ENCODE measurements around the gene SLC13A5.
"Not testable (repeated sequence)": the region's sequence is repeated elsewhere in the genome, so short reads cannot be mapped to it uniquely, and the experiment has no call there.

Gene SLC13A5

DNA sequence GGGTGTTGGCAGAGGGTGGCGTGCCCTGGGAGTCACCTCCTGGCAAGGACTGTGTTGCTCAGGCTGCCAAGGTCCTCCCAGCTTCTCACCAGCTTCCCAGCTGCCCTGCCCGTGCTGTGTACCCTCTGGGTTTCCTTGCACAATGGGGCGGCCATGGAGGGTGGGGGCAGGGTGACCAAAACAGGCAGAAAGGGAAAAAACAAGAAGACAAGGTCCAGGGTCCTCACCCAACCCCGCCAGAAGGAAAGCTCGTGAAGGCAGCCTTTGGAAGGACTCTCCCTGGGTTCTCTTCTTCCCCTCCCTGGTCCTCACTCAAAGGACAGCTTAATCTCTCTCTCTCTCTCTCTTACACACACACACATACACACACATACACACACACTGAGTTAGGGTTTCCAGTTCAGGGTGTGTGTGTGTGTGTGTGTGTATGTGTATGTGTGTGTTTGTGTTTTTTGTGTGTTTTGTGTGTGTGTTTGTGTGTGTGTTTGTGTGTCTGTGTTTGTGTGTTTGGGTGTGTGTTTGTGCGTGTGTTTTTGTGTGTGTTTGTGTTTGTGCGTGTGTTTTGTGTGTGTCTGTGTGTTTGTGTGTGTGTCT lies 2.0 kb downstream of the SLC13A5 start:
- DNase-seq (ENCODE audit: low spot score) = no peak

DNA sequence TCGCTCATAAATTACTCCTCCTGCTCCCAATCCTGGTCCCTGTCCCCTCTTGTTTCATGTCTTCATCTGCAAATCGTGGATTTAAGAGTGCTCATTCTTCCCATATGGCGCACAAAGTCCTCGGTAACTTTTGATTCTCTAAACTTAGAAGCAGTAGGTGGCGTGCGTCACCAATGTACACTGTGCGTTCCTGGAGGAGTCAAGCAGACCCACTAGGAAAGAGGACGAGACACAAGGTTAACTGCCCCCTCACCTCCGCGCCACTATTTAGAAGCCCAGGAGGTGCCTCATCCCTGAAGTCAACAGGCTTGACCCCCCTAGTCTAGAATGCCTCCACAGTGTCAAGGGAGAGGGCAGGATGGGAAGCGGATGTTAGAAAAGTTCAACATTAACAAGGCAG lies 2.9 kb downstream of the SLC13A5 start:
- DNase-seq (ENCODE audit: low spot score) = no peak

DNA sequence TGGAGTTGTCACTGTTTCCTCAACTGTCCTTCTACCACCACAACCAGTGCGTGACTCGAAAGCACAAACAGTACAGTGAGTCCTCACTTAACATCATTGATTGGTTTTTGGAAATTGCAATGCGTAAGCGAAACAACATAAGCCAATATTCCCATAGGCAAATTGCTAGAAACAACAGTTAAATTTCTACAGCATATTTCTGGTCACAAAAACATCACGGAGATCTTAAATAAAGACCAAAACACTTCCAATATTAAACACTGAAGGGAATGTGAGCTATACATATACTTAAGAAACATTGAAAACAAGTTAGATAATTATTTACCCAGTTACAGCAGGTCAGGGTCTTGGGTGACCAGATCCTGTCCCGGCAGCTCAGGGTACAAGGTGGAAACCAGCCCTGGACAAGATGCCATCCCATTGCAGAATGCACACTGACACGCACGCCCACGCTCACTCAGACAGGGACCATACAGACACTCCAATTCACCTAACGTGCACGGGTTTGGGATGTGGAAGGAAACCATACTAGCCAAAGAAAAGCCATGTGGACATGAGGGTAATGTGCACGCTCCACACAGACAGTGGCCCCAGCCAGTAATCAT lies 4.7 kb downstream of the SLC13A5 start:
- DNase-seq (ENCODE audit: low spot score) = no peak

DNA sequence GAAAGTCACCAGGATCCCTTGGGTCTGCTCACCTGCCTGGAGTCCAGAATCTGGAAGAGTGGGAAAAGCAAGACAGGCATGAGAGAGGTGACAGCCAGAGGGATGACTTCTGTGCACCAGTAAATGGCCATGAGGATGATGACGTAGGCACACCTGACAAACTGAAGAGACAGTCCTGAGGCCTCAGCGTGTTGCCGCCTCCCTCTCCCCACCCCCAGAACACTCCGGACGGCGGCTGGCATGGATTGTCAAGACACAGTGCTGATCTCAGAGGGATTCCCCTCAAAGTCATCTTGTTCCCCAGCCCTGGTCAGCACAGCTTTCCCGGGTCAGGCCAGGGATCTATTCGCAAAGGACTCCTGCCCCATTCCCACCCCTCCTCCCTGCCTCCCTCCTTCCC lies 6.2 kb downstream of the SLC13A5 start:
- DNase-seq (ENCODE audit: low spot score) = no peak

DNA sequence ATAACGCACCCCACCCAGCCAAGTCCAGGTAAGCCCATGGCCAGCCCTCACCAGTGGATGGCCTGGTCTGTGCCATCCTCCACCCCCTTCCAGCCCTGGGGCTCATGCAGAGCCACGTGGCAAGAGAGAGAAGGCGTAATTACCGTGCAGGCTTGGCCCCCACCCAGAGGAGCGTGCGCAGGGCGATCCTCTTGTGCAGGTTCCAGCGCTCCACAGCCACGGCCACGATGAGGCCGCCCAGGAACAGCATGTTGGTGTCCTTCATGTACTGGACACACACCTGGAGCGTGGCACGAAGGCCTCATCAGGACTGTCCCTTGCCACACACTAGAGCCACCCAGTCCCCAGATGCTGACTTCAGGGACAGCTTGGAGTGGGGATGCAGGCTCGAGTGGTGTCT lies 6.7 kb downstream of the SLC13A5 start:
- DNase-seq (ENCODE audit: low spot score) = no peak

DNA sequence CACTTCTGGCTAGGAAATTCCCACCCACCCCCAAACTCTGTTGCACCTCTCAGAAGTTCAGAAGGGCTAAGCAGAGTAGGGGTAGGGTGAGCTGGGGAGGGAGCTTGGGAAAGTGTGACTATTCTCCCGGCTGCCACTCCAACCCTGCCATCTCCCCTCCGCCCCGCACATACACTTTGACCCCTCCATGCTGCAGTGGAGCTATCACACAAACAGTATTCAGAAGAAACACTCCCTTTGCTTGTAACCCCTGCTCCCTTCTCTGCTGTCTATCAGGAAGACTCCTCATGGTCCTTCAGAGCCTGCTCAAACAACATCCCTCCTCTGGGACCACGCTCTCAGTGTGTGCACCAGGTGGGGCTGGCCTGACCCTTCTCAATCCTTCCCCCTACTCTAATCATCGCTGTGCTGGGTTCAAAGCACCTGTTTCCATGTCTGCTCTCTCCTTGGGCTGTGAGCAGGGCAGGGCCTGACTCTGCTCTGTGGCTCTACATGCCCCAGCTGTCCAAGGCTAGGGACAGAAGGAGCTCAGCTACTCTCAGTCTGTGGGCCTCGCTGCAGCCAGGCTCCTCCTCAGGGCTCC lies 8.6 kb downstream of the SLC13A5 start:
- DNase-seq (ENCODE audit: low spot score) = no peak

DNA sequence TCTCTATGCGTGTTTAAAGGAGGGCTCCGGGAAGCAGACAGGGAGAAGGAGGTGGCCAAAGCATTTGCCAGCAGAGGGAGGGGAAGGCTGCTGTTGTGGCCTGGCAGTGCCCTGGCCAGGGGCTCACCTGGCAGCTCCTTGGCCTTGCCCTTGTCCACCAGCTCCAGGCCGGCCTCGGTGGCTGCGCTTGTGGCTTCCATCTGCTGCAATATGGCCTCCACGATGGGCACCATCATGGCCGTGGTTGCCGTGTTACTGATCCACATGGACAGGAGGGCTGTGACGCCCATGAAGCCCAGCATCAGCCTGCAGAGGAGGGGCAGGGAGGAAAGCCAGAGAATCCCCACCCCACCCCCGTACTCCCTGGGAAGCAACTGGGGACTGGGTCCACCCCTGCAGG lies 9.4 kb downstream of the SLC13A5 start:
- DNase-seq (ENCODE audit: low spot score) = no peak

DNA sequence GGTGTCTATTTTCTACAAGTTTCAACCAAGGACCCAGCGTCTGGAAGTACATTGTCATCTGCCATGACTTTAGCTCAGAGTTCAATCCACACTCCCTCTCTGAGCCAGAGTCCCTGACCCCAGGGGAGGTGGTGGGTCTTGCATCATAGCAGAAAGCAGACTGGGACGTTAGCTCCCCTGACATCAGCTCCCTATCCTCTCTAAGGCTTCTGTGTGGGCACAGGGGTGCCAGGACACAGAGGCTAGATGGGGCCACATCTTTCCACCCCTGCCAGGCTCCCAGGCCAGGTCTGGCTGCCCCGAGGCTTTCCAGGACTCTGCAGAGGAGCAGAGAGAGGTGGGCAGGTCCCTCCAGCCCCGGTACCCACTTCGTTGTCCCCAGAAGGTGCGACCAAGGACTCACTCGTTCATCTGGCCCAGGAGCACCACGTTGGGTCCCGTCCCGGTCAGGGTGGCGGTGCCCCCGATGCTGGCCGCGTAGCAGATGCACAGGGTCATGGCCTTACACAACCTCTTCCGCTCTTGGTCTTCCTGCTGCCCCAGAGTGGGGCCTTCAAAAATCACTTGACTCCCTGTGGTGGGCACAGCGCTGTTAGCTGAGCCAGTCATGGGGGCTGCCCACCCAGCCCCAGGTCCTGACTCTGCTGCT lies 10.5 kb downstream of the SLC13A5 start:
- no peak for DNase-seq (ENCODE audit: low spot score)

DNA sequence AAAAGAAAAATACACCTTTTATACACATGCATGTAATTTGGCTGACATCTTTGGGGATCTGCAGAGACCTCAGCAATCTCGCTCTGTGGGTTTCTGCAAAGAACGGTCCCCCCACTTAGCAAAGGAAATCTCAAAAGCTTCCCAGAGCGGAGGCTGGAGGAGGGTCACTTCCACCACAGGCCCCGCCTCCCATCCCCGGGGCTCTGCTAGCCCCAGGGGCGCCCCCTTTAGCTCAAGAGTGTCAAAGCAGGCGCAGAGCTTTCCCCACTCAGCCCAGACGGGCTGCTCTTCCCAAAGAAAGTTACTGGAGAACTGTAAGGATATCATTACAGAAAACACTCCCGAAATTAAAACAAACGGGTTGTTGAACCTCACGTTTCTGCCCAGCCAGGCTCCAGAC lies 11.4 kb downstream of the SLC13A5 start:
- peak; percentile 72 for DNase-seq (ENCODE audit: low spot score)

DNA sequence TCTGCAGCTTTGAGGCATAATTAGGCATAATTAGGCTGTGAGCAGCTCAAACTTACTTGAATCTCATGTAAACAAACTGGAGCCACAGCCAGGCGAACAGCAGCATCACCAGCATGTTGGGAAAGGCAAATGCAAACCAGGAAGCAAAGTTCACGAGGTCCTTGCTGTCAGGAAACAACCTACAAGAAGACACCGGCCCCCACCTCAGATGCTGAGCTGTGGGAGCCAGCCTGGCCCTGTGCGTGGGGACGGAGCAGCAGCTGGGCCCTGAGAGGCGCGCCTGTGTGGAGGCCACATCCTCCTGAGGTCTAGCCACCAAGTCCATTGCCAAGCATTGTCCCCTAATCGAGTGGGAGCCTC lies 12.2 kb downstream of the SLC13A5 start:
- DNase-seq (ENCODE audit: low spot score) = no peak

DNA sequence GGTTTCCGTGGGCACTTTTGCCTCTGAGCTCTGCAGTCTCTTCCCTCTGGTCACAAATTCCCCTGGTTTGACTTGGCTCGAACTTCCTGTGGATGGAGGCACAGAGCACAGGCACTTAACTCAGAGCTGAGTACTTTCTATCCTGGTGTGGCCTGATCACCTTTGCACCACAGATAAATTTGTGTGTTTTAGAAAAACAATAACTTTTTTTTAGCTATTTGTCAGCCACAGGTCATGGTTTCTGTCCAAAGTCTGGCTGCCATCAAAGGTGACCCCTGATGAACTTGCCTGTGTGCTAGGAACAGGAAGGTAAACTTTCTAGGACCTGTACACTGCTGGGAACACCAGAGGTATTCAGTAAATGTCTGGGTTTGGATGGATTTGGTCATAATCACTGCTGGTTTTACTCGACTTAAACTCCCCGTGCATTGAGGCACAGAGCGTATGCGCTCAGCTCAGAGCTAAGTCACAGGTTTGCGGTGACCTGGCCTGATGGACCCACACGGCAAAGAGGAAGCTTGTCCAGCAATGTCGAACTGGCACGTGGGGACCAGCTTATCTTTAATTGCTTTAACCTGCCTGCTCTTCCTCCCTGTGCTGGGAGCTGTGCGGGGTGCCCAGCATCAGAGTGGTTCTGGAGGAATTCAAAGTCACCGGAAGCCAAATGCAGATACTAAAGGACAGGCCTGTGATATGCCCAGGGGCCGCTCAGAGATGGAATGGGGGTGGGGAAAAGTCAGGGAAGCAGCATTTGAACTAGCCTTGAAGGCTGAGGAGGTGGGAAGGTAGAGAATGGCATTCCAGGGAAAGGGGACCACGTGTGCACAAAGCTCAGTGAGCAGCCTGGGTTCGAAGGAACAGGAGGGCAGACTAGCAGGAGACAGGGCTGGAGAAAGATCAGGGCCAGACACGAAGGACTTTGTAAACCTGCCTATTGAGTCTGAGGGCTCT lies 12.9 kb downstream of the SLC13A5 start:
- no peak for DNase-seq (ENCODE audit: low spot score)

DNA sequence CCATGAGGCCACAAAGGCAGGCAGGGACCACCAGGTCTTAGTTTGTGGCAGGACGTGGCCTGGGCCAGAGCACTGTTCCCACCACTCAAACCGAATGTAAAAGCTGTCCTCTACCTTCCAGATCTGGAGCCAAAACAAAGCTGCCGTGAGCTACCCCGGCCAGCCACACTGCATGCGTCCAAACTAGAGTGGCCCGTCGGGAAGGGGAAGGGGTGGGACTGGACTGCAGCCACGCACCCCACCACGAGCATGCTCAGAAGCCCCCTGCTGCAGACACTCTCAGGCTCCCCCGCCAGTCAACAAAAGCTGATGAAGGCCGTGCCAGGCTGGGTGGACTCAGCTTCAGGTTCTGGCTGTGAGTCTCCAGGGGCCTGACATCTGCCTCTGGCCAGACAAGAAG lies 15.2 kb downstream of the SLC13A5 start:
- DNase-seq (ENCODE audit: low spot score) = no peak

DNA sequence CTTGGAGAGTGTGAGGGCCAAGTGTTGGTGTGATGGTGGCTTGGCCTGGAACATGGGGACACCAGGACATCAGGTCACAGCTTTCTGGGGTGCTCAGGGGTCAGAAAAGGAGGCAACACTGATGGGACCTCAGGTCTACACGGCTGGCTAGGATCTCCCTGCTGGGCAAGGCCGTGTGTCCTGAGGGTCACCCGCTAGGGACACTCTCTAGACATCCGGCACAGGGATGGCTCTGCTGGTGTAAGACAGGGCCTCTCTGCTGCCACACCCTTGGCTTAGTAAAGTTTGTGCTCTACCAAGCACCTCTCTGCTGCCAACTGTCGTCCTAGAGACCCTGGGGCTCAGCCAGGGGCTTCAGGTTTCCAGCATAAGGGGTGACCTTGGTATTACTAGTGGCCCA lies 16.3 kb downstream of the SLC13A5 start:
- DNase-seq (ENCODE audit: low spot score) = no peak

DNA sequence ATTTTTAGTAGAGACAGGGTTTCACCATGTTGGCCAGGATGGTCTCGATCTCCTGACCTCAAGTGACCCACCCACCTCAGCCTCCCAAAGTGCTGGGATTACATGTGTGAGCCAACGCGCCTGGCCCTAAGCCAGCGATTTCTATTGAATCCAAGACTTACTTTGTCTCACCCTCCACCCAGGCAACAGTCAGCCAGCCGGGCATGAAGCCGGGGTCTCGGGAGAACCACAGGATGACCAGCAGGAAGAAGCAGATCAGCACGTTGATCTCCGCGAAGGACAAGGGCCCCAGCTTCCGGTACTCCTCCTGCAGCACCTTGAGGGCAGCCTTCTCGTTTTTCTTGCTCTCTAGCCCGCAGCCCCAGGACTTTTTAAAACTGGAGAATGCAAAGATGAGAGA lies 17.6 kb downstream of the SLC13A5 start:
- DNase-seq (ENCODE audit: low spot score) = no peak

DNA sequence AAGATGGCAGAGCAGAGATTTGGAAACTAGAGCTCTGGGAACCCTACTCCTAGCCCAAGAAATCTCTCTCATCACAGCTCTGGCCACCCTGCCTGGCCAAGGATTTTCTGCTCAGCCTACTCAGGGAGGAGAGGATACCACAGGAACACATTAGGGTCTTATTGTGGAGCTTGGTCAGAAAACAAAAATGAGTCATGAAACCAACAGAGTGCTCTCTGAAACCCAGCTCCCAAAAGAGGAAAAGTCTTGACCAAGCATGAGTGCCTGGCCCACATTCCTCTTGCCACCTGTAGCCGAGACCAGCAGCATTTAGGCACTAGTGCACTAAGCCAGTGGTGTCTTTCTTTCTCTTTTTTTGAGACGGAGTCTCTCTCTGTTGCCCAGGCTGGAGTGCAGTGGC lies 18.1 kb downstream of the SLC13A5 start:
- no peak for DNase-seq (ENCODE audit: low spot score)

DNA sequence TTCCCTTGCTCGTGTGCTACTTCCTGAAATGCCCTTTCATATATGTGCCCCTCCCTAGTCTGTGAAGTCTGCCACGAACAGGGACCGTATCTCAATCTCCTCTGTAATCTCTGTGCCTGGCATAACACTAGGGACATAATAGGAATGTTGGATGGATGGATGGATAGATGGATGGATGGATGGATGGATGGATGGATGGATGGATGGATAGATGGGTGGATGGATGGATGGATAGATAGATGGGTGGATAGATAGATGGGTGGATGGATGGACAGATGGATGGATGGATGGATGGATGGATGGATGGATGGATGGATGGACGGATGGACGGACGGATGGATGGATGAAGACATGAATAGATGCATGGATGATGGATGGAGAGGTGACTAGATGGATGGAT lies 21.2 kb downstream of the SLC13A5 start:
- not testable (repeated sequence) for DNase-seq (ENCODE audit: low spot score)

DNA sequence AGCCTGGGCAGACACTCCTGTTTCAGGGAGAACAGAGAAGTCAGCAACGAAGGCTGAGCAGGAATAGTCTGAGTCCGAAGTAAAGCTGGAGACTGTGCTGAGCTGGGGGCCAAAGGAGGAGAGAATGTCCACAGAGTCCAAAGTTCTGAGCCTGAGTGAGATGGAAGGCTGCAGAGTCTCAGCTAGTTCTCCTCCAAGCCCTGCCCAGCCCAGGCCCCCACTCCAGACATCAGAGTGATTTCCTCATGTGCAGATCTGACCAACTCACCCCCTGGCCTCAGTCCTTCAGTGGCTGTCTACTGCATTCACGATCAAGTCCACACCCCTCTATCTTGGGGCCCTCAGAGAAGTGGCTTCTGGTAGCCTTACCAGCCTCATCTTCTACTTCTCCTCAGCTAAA lies 21.6 kb downstream of the SLC13A5 start:
- no peak for DNase-seq (ENCODE audit: low spot score)

DNA sequence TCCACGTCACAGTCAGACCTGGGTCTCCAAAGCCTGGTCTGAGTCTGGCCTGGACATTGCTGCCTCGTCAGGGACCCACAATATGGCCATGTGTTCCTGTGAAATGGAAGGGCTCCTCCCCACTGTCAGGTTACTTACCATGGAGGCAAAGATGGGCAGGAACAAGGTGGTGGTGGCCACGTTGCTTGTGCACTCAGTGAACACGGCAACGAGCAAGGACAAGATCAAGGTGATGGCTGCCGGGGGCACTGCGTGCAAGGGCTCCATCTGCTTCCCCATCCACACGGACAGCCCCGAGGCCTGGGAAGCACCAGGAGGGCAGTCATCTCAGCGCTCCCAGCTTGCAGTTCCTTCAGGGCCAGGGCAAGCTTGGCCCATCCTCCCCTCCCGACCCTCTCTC lies 22.5 kb downstream of the SLC13A5 start:
- DNase-seq (ENCODE audit: low spot score) = no peak

DNA sequence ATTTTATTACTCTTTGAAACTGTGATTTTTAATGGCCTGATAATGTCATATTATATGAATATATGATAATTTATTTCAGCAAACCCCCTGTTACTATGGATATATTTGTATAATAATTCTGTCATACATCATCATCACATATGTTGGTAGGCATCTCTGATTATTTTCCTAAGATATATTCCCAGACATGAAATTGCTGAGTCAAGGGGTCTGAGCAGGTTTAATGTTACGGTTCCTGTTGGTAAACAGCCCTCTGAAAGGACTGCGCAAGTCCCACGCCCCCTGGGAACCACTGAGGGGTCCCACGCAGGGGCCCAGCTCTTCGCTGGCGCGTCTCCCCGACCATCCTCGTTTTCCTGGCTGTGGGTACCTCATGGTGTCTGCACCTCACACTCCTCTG lies 24.2 kb downstream of the SLC13A5 start:
- no peak for DNase-seq (ENCODE audit: low spot score)

DNA sequence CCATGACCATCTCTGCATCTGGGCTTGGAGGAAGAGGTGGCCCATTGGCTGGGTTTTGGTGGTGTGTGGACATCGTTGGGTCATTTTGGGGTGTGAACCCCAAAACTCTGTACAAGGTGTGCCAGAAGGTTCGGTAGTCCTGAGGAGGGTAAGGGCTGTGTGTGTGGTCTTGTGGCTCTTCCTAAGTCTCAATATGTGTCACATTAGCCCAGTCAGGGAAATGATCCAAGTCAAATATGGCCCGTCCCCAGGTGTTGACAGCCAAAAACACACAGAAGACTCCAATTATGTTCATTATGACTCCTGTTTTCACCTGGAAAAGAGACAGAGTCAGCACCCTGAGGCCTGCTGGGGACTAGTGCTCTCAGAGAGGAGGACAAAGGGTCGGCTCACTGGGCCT lies 27.1 kb downstream of the SLC13A5 start:
- no peak for DNase-seq (ENCODE audit: low spot score)

DNA sequence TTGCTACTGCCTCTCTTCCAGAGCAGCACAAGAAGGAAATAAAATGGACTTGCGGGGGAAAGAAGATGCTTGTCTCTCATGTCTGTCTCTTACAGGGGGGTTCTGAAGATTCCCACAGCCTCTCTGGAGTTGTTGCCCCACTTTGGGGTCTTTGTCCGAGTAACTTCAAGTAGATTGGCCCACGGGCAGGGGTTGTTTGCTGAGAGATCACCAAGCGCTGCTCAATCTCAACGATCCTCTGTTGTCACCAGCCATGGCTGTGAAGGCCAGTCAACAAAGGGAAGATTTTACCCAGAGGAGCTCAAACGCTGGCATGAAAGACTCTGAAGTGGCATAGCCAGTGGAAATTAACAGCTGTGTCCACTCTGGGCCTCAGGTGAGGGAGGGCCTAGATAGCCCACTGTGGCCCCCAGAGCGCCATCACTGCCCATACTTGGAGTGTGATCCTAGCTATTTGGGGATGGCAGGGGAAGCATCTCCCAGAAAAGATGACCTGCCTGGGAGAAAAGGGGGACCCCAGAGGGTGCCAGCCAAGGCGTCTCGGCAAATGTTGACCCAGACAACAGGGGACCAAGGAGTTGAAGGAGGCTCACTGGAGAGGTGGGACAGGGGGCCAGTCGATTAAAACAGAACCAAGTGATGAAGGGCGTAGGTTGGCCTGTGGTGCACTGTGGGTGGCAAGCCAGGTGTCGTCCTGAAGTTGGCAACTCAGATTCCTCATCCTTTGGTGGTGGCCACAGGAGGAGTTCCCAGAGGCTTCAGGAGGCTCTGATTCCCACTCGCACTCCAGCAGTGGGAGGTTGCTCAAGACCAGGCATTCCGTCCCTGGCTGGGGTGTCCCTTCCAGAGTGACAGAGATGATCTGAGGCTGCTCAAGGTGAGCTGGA lies 28.0 kb downstream of the SLC13A5 start:
- no peak for DNase-seq (ENCODE audit: low spot score)

DNA sequence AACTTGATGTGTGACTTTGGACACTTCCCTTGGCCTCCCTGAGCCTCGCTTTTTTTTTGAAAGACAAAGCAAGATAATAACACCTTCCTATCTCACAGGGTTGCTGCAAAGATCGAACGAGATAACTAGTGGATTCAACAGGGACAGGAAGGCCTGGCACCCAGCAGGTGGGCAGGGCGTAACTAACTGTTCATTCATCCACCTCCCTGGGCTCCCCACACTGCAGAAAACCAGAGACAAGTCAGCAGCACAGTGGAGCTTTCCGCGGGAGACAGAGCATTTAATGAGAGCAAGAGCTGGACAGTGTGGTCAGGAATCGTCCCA lies 28.7 kb downstream of the SLC13A5 start:
- DNase-seq (ENCODE audit: low spot score) = no peak
